Measurements from ENCODE around the gene SAP25.
"Not testable (repeated sequence)": the region's sequence is repeated elsewhere in the genome, so short reads cannot be mapped to it uniquely, and the experiment has no call there.

The SAP25 gene

DNA sequence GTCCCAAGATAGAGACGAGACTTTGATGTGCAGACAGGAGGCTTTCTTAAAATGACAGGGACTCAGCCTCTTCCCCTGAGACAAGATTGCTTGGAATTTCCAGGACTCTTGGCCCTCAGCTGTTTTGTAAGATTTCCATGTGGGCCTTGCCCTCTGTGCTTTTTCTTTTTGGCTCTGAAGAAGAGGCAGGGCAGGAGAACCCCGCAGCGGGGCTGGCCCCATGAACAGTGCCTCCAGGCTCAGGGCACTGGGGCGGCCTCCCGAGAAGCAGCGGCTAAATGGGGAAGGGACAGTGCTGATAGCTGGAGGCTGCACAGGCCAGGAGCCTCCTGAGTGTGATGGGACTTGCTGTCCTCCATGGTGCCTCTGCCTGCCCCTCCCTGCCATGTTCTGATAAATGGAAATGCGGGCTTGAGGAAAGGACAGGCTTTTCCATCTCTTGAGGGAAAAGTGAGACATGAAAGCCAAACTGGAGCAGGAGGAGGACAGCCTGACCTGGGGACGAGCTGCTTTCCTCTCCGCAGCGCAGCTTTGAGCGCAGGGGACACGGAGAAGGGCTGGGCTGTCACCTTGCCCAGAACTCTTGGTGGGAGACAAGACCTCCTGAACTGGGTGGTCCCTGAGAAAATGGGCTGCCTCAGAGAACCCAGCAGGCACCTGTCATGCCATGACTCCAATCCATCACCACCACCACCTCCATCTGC is 12.1 kb downstream of the SAP25 start:
- no peak for DNase-seq (ENCODE audit: low read depth)

DNA sequence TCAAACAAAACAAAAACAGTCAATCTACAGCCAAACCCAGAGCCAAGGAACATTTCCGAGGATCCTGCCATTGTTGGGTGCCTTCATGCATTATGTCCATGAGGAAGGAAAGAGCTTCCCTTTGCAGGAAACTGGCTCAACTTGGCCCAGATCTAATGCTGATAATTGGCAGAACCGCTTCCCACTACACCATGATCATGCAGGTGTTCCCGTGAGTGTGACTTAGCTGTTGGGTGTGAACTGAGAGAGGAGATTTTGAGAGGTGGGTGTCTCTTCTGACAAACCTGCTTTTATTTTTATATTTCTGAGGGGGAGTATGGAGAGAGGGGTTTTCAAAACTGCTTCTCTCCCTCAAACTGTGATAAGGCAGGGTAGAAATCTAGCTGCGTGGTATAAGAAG is 14.6 kb downstream of the SAP25 start:
- DNase-seq (ENCODE audit: low read depth): no peak

DNA sequence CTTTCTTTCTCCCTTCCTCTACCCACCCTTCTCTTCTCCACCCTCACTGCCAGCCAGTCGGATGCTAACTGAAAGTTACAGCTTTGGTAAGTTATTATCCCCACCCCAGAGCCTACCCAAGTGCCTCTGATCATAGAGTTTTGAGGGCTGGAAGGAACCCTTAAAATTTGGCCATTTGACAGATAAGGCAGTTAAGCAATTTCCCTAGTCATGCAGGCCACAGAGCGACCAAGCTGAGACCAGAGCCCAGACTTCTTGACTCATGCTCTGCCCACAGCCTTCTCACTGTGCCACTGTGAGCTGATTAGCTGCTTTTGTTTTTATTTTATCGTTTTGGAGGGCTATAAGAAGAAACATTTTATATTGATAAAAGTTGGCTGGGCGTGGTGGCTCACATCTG is 17.2 kb downstream of the SAP25 start:
- peak; percentile 76 for DNase-seq (ENCODE audit: low read depth)

DNA sequence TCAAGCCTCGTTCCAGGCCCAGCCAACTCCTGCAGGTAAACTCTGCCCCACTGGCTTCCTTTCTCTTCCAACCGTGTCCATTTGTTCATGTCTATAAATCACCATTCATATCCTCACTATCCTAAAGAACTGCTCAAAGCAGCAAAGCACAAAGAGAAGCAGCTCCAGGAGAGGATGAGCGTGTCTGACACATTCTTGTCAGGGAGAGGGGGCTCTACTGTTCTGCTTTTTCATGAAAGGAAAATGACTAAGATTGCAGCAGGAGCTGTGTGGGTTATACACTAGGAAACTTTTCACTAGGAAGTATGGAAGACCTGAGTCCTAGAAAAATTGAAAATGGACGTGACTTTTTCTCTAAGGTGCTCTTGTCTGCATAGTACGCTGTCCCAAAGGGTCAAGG is 18.0 kb downstream of the SAP25 start:
- no peak for DNase-seq (ENCODE audit: low read depth)

DNA sequence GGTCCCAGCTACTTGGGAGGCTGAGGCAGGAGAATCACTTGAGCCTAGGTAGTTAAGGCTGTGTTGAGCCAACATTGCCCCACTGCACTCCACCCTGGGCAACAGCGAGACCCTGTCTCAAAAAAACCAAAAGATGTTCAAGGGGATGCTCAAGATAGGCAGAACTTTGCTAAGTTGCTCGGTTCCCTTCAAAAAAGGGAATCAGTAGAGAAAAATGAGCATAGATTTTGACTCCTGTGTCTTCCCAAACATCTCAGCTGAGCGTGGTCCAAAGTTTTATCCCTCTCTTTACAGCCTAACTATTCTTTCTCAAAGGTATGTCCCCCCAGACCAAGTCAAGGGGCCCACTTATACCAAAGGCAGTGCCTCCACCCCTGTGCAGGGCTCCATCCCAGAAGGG is 20.7 kb downstream of the SAP25 start:
- DNase-seq (ENCODE audit: low read depth): no peak

GRCh38 chr7:100552532-100552931 is 21.2 kb downstream of the SAP25 start:
- no peak for DNase-seq (ENCODE audit: low read depth)

DNA sequence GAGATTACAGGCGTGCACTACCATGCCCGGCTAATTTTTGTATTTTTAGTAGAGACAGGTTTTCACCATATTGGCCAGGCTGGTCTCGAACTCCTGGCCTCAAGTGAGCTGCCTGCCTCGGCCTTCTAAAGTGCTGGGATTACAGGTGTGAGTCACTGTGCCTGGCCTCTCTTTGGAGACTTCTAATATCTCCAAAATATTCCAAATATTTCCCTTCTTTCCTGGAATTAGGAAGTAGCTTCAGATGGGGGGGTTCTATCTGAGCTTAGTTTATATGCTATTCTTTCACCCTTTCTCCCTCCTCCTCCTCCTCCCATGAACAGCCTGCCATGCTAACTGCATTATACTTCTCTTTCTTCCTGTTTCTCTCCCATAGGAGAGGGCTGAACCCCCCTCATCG is 25.3 kb downstream of the SAP25 start:
- not testable (repeated sequence) for DNase-seq (ENCODE audit: low read depth)

DNA sequence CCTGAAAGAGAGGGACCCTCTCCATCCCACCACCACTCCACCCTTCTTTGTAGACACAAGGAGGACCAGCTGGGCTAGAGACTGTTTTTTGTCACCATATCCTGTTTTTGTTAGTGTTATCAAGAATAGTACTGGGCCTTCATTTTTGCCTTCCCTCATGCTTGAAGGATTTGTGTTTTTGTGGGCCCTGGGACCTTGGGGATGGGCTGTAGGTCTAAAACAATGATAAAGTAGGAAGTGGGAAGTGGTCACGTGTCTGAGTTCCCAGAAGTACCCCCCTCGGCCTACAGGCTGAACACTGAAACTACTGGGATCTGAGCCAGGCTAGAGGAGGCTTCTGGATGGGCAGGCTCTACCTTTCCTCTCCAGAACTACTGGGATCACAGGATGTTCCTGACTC is 25.8 kb downstream of the SAP25 start:
- no peak for DNase-seq (ENCODE audit: low read depth)

- DNase-seq (ENCODE audit: low read depth): no peak
These were observed 26.5 kb downstream of the SAP25 start for GRCh38 chr7:100546926-100547800.

GRCh38 chr7:100546129-100546925 is 27.4 kb downstream of the SAP25 start:
- no peak for DNase-seq (ENCODE audit: low read depth)

DNA sequence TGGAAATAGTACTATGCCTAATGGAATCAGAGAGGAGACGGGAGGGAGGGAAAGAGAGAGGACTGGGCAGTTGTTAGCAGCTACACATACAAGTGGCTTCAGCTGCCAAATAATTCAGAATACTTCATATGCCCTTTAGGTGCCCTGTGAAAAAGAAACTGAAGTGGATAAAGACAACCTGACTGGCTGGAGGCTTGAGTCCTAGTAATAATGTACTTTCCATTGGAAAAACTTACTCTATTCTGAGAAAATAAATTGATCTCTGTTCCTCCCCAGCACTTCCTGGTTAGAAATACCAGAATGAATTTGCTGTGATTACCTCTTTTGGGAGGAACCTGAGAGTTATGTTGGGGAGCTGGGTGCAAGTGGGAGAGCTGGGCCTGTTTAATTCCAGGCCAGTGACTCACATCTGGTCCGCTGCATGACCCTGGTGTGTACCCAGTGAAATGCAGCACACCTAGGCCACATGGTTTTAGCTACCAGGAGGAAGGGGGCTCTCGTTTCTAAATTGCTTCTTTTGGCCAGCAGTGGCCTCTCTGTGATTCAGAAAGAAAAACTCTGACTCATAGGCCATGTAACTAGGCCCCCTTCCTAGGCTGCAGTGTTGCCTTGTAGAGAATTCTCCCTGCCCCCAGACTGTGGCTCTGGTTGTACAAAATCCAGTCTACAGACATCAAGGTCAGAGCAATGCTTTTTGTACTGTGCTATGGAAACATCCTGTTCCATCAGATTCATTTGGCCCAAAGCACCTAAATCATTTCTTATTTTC is 28.2 kb downstream of the SAP25 start:
- peak; percentile 71 for DNase-seq (ENCODE audit: low read depth)

- DNase-seq (ENCODE audit: low read depth): peak; percentile 47
These were observed 28.7 kb downstream of the SAP25 start for GRCh38 chr7:100544967-100545359.

DNA sequence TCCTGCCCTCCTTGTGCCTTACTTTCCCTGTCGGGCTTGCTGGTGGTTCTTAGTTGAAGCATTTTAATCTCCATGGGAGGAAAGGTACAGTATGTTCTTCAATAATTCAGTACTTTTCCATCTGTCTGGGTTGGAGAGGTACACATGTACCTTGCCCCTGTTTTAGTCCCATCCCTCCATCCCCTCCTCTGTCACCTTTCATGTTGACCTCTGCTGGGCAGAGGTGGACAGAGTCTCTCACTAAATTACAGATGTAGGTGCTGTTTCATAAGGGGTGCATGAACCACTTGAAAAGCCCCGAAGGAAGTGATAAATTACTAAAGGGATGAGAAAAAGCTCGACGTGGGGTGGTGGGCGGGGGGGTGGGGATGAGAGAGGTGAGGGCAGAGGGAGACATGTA is 29.3 kb downstream of the SAP25 start:
- no peak for DNase-seq (ENCODE audit: low read depth)

- no peak for DNase-seq (ENCODE audit: low read depth)
These were observed 30.1 kb downstream of the SAP25 start for GRCh38 chr7:100543586-100543985.

GRCh38 chr7:100541309-100541708 is 32.4 kb downstream of the SAP25 start:
- not testable (repeated sequence) for DNase-seq (ENCODE audit: low read depth)

- DNase-seq (ENCODE audit: low read depth): no peak
These were observed 33.5 kb downstream of the SAP25 start for GRCh38 chr7:100540073-100540723.

DNA sequence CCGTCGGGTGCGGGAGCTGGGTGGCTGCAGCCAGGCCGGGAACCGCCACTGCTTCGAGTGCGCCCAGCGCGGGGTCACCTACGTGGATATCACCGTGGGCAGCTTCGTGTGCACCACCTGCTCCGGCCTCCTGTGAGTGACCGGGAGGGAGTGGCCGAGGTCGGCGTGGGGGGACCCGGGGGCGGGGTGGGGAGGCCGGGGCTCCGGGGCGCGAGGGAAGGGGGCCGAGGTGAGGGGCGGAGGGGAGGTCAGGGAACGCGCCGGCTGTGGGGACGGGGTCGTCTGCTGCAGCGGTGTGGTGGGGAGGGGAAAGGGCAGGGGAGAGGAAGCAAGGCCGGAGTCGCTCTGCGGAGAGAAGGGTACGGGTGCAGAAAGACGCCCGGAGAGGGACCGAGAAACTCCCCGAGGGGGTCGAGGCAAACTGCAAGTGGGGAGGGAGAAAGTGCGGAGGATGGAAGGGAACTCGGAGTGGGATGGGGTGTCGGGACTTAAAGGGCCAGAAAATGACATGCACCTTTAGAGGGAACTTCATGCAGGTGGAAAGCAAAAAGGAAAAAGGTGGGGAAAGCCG is 34.2 kb downstream of the SAP25 start:
- no peak for DNase-seq (ENCODE audit: low read depth)

DNA sequence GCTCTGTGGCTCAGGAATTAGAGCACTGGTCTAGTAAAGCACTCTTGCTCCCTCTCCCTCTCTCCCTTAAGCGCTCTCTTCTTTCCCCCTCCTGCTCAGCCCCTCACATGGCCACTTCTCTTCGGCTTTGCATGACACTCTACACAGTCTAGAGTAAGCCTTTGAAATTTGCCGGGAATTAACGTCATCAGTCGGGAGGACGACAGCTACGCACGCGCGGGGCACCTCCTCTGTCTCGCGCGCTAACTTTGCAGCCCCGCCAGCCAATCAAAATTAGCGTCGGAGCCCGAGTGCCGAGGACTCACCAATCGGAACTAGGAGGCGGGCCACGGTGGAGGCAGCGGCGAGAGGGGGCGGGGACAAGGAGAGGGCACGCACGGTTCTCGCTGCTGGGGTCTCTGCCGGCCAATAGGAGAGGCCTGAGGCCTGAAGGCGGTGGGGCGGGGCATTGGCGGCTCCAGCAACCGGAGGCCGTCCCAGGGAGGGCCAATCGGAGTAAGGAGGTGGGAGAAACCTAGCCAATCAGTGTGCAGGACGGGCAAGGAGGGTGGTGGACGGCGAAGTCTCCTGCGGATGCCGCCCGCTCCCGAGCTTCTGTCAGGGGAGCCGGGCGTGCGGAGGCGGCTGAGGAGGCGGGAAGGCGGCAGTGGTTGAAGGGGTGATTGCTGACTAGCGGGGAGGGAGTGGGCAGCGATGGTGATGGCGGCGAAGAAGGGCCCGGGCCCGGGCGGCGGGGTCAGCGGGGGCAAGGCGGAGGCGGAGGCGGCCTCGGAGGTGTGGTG is 34.9 kb downstream of the SAP25 start, which contains the start of gene AGFG2:
Gene AGFG2 (plus strand): TSS at position 550 of the 782 bp plus-strand sequence. CDS start 144 bp downstream, at position 694.
- DNase-seq (ENCODE audit: low read depth): peak; percentile 100

DNA sequence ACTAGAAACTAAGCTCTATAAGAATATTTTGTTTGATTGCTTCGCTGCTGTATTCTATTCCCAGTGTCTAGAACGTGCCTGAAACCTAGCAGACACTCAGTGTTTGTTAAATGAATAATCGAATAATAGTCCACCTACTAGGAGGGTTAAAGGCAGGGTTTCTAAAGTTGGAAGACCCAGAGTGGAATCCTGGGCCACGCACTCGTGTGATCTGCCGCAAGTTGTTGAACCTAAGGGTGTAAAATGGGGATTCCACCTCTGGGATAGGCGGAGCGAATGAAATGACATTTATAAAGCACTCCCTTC is 35.4 kb downstream of the SAP25 start:
- no peak for DNase-seq (ENCODE audit: low read depth)

- not testable (repeated sequence) for DNase-seq (ENCODE audit: low read depth)
These were observed 37.0 kb downstream of the SAP25 start for GRCh38 chr7:100536695-100537094.
